PC-3 (cell line): ENCODE data around the gene SGMS1.

Experiments
- CTCF ChIP-seq: fragments of 300-600 bp; sonication (generic); conservative IDR thresholded peaks from 2 replicates; pipeline ENCODE4 v1.5.1; 2017; ENCODE audit warnings: antibody characterized with exemption, low read depth, mild to moderate bottlenecking, low read length
- EZH2 ChIP-seq: fragments of 300-600 bp; sonication (generic); IDR thresholded peaks from one replicate; pipeline ENCODE4 v1.6.1; 2017; ENCODE audit warnings: antibody characterized with exemption, mild to moderate bottlenecking, low read length; ENCODE audit not compliant: unreplicated experiment

- TF ChIP-seq EZH2 (no peak), CTCF (no peak)
Measured at GRCh38 chr10:50552308-50552707, 71.4 kb downstream of the SGMS1 start.
